Adrenal gland (tissue), 12 donors: ENCODE data around the gene STX5. TPM values are rescaled to one million over a fixed set of nuclear protein-coding genes. Genes with fewer than 3 reads are reported as not detected.
"Not testable (repeated sequence)": the region's sequence is repeated elsewhere in the genome, so short reads cannot be mapped to it uniquely, and the experiment has no call there.

ENCODE experiments used
- DNase-seq, 7 donors: peaks; one replicate each; pipeline ENCODE4 v3.0.0-alpha.2; 2019 to 2020
- H3K27ac ChIP-seq, 5 donors: fragments of 200-600 bp; sonication (generic) in 4 of 5; 1 replicate in 3 of 5; 2 replicates in 2 of 5; pipeline versions ENCODE4 v1.5.1 to v1.8.0; 2016 to 2020; ENCODE audit warnings: mild to moderate bottlenecking in 1 of 5
- H3K27me3 ChIP-seq: fragments of 200-600 bp; 2 replicates; pipeline ENCODE4 v1.8.0; 2021
- H3K36me3 ChIP-seq, 2 donors: fragments of 200-600 bp; replicated peaks in 1 of 2; 1 replicate in 1 of 2; 2 replicates in 1 of 2; pipeline versions ENCODE4 v1.5.1 to v1.8.0; 2018 to 2022
- H3K4me1 ChIP-seq, 2 donors: fragments of 200-600 bp; replicated peaks in 1 of 2; 1 replicate in 1 of 2; 2 replicates in 1 of 2; pipeline versions ENCODE4 v1.5.1 to v1.8.0; 2018 to 2021
- H3K4me3 ChIP-seq, 4 donors: fragments of 200-600 bp; sonication (generic) in 3 of 4; one replicate each; pipeline ENCODE4 v1.5.1; 2016 to 2018
- H3K9me3 ChIP-seq, 3 donors: fragments of 200-600 bp; sonication (generic) in 1 of 3; replicated peaks in 1 of 3; 1 replicate in 2 of 3; 2 replicates in 1 of 3; pipeline versions ENCODE4 v1.5.1 to v1.8.0; 2016 to 2021
- POLR2A ChIP-seq, 2 donors: fragments of 450-650 bp; IDR thresholded peaks; one replicate each; pipeline ENCODE4 v1.6.1; 2017; ENCODE audit warnings: antibody characterized with exemption in 2 of 2, mild to moderate bottlenecking in 2 of 2, moderate library complexity in 1 of 2
- WGBS, 4 donors: extraction: QIAGEN DNeasy Blood & Tissue Kit in 2 of 4; methylation state at CpG; one replicate each; pipeline versions ENCODE4 v1.1.5 to v1.1.7; 2013 to 2017; 5-methylcytosine and 5-hydroxymethylcytosine counted together
- intact Hi-C, 2 donors: fragments of 100-400 bp; cut with DNase I; formaldehyde crosslinking; loops; one replicate each; pipeline versions ENCODE4 v1.14.1 to v1.15.0; 2022 to 2023
- microRNA-seq, 3 donors: library from miRNA; unstranded; fragments of <30 nt; microRNA quantifications; one replicate each; pipeline ENCODE4, GENCODE V29; 2017 to 2020
- polyA plus RNA-seq, 3 donors: library from polyadenylated mRNA; stranded (reverse); fragments of 200-250 nt in 2 of 3; fragments of 350-450 nt in 1 of 3; fragmentation: Illumina TruSeq in 1 of 3; extraction: RNeasy Lipid Tissue Mini Kit (QIAGEN cat#74804) in 1 of 3; gene quantifications; one replicate each; pipeline ENCODE4 v1.2.3, GENCODE V29; 2013 to 2014
- small RNA-seq, 2 donors: library from RNA; depleted of rRNA; stranded (forward); fragments of <200 nt; gene quantifications; one replicate each; pipeline ENCODE3, GENCODE V24; 2016
- total RNA-seq, 9 donors: library from RNA; depleted of rRNA in 4 of 9; stranded (reverse); fragments of >200 nt in 4 of 9; fragments of 120-200 nt in 1 of 9; fragmentation: NEBNext Ultra II Directional in 1 of 9; extraction: Animal tissue kit (Norgen Biotek cat#: 25700) in 1 of 9; gene quantifications; one replicate each; pipeline versions ENCODE4 v1.1.0 to v1.2.4, GENCODE V29; 2013 to 2023
- TF ChIP-seq, protein P1 (sequence below), 6 experiments: fragments of 450-650 bp in 4 of 6; fragments of 200-600 bp in 2 of 6; sonication (generic) in 1 of 6; IDR thresholded peaks; 1 replicate in 5 of 6; 2 replicates in 1 of 6; pipeline versions ENCODE4 v1.5.1 to v1.8.0; 2016 to 2021; ENCODE audit warnings: antibody characterized with exemption in 6 of 6, mild to moderate bottlenecking in 2 of 6, moderate library complexity in 1 of 6
- donor health status: healthy with polysubstance abuse.
- donor health status: Bipolar disorder and iron deficiency.
- donor health status: DM: yes; HTN: yes; CAD: no.
- donor health status: DM: no; HTN: no; CAD: no.
- donor health status: DM: no; HTN: no; CAD: no.
- donor health status: DM: yes; HTN: yes; CAD: no.

The STX5 gene
- total and polyA plus RNA-seq, 12 donors = 19.7 to 59.9 (median 36.0) TPM

DNA sequence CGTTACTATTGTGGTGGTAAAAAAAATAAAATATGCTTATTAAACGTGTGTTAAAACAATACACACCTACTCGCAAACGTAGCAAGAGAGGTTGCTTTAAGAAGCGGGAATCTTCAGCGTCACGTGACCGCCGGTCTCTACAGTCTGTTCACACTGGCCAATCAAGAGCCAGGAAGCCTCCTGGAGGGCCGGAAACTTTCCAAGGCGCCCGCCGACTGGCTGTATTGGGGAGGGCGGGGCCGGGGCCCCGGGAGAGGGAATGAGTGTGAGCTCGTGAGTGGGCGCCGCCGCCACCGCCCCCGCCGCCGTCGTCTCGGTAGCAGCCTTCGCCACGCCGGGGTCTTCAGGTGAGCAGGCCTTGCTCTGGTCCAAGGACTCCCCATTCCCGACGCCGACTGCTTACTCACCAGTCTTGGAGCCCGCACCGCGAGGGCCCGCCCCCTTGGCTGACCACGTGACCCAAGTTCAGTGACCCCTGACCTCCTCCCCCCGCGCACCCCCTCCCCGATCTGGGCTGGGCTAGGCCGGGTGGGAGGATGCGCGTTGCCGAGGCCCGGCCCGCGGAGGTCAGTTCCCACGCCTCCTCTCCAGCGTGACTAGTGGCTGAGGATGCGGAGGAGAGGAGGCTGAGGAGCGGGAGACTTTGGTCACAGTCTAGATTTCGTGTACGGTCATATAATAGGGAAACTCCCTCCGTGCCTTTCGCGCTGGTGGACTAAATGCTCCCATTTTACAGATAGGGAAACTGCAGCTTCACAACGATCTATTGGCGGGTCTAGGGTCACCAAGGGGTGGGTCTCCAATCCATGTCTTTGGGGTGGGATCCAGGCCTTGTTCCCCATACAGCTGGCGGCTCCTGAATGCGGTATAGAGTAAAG lies 60.5 kb downstream of the STX5 start, which contains the start of gene TAF6L:
TSS of gene TAF6L (plus strand) at position 253 of the 878 bp plus-strand sequence. CDS start 4,388 bp downstream, outside the sequence.
- WGBS, 4 donors = 2 to 6% (median 4%) methylated on average over 27 to 60 of the region's 60 CpGs
- Histone ChIP-seq H3K36me3 (peaks cover 0 to 21% of the 10 kb centered on the region in 2 donors), H3K4me1 (peaks cover 13 to 26% of the 10 kb centered on the region in 2 donors), H3K27me3 (no peaks in the 10 kb centered on the region), H3K9me3 (no peaks in the 10 kb centered on the region), H3K27ac (peak within 1 kb of the TSS; percentile 73 to 97 (median 93)), H3K4me3 (peak within 1 kb of the TSS in 2 of 4 donors; percentile 21 to 75)
- intact Hi-C loops = no loop called here
- DNase-seq = peak; percentile 97 to 99 (median 99)
- TF ChIP-seq POLR2A (IDR thresholded peaks at IDR 0.05) = peak; percentile 8 to 56
- TF ChIP-seq, protein P1, sequence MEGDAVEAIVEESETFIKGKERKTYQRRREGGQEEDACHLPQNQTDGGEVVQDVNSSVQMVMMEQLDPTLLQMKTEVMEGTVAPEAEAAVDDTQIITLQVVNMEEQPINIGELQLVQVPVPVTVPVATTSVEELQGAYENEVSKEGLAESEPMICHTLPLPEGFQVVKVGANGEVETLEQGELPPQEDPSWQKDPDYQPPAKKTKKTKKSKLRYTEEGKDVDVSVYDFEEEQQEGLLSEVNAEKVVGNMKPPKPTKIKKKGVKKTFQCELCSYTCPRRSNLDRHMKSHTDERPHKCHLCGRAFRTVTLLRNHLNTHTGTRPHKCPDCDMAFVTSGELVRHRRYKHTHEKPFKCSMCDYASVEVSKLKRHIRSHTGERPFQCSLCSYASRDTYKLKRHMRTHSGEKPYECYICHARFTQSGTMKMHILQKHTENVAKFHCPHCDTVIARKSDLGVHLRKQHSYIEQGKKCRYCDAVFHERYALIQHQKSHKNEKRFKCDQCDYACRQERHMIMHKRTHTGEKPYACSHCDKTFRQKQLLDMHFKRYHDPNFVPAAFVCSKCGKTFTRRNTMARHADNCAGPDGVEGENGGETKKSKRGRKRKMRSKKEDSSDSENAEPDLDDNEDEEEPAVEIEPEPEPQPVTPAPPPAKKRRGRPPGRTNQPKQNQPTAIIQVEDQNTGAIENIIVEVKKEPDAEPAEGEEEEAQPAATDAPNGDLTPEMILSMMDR (IDR thresholded peaks at IDR 0.05) = no peak

- TF ChIP-seq, protein P1 (IDR thresholded peaks at IDR 0.05) = no peak
- TF ChIP-seq POLR2A (IDR thresholded peaks at IDR 0.05) = no peak
- Histone ChIP-seq H3K9me3 (no peaks in the 10 kb centered on the region), H3K36me3 (peaks cover 0 to 21% of the 10 kb centered on the region in 2 donors), H3K4me3 (peak overlapping the region in 2 of 4 donors; percentile 21 to 75), H3K27ac (peak overlapping the region; percentile 73 to 97 (median 93)), H3K27me3 (no peaks in the 10 kb centered on the region), H3K4me1 (peaks cover 13 to 26% of the 10 kb centered on the region in 2 donors)
- 2 to 4% (median 3%) methylated on average over 15 to 18 of the region's 18 CpGs for WGBS, 4 donors
- intact Hi-C loops = no loop called here
- peak in 4 of 7 donors; percentile 26 to 48 (median 34) for DNase-seq
Measured at GRCh38 chr11:62770778-62771143, 61.1 kb downstream of the STX5 start.

GRCh38 chr11:62760867-62761227 lies 71.0 kb downstream of the STX5 start:
- Histone ChIP-seq H3K4me3 (peak overlapping the region in 2 of 4 donors; percentile 65 to 85), H3K27ac (peak overlapping the region in 3 of 5 donors; percentile 50 to 91 (median 73)), H3K4me1 (peaks cover 8 to 12% of the 10 kb centered on the region in 2 donors), H3K36me3 (peaks cover 0 to 13% of the 10 kb centered on the region in 2 donors)
- H3K27me3 ChIP-seq, intact Hi-C loops, DNase-seq, H3K9me3 ChIP-seq: not testable (repeated sequence)
- WGBS, 4 donors = 33 to 44% (median 34%) methylated on average over 9 of the region's 9 CpGs

DNA sequence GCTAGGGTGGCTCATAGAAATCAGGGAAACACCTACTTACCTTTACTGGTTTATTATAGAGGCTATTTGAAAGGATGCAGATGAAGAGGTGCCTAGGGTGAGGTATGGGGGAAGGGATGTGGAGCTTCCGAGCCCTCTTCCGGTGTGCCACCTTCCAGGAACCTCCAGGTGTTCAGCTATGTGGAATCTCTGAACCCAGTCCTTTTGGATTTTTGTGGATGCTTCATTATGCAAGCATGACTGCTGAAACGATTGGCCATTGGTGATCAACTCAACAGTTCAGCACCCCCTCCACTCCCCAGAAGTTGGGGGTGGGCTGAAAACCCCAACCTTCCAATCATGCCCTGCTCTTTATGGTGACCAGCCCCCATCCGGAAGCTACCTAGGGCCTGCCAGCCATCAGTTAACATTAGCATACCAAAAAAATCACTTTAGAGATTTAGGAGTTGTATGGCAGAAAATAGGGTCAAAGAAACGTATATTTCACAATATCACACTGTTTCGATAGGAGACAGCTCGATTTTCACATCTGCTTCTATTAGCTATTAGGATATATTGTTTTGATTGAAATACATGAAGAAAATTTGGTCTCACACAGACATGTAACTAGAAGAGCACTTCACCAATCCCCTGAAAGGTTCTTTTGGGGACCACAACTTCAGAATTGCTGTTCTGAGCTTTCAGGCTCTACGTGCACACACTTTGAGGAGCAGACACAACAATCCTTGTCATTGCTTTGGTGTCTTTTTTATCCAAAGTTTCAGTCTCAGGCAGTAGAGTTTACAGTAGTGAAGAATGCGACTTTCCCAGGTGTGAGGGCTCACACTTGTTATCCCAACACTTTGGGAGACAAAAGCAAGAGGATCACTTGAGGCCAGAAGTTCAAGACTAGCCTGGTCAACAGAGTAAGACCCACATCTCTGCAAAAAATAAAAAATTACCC lies 73.7 kb downstream of the STX5 start:
- intact Hi-C loops = no loop called here
- no peaks in the 10 kb centered on the region for H3K27me3 ChIP-seq
- no peaks in the 10 kb centered on the region for H3K9me3 ChIP-seq
- H3K4me1 ChIP-seq = peaks cover 12 to 21% of the 10 kb centered on the region in 2 donors
- H3K4me3 ChIP-seq = no peak overlapping the region
- WGBS, 4 donors = 62 to 66% (median 65%) methylated on average over 9 of the region's 9 CpGs
- H3K27ac ChIP-seq = no peak overlapping the region
- no peak for DNase-seq
- no peaks in the 10 kb centered on the region for H3K36me3 ChIP-seq
- TF ChIP-seq, protein P1 (IDR thresholded peaks at IDR 0.05) = no peak
- TF ChIP-seq POLR2A (IDR thresholded peaks at IDR 0.05) = no peak

Small RNA genes within 50 kb of the gene (microRNA-seq; reads per million reads assigned to microRNA genes)
- 1.8 to 3.1 (median 2.3) reads per million in 3 donors for gene MIR6514
- gene MIR6748 = 0.38 to 0.57 (median 0.45) reads per million in 3 donors

Small RNA genes within 50 kb of the gene (small RNA-seq; reads per million reads assigned to genes)
- gene MIR6514 (0 to 0.17 reads per million in 2 donors), gene RF00099 (0 reads per million in 2 donors), gene RNU6-118P (0 reads per million in 2 donors), gene SNORD22 (0 reads per million in 2 donors), gene SNORD26 (0 reads per million in 2 donors), gene SNORD27 (0 reads per million in 2 donors), gene SNORD28 (0 reads per million in 2 donors), gene SNORD30 (1,773 to 1,957 reads per million in 2 donors)

Other genes with a start within 250 kb of the STX5 start
- 10 to 100 TPM in 7 of 9 donors, 1 to 10 TPM in 2; 7.0 to 32.4 (median 14.9) TPM for gene TUT1, start 240.5 kb downstream of the STX5 start, total RNA-seq
- gene TUT1, start 240.5 kb downstream of the STX5 start, polyA plus RNA-seq = 10 to 100 TPM in 2 of 3 donors, 1 to 10 TPM in 1; 9.4 to 67.6 (median 34.0) TPM
- gene MTA2, start 230.2 kb downstream of the STX5 start, total RNA-seq = 10 to 100 TPM; 63.9 to 97.3 (median 73.6) TPM
- 10 to 100 TPM; 66.5 to 82.4 (median 73.5) TPM for gene MTA2, start 230.2 kb downstream of the STX5 start, polyA plus RNA-seq
- 10 to 100 TPM; 13.0 to 97.9 (median 35.4) TPM for gene EML3, start 219.3 kb downstream of the STX5 start, total RNA-seq
- 100 to 1,000 TPM in 2 of 3 donors, 1 to 10 TPM in 1; 9.7 to 198 (median 139) TPM for gene EML3, start 219.3 kb downstream of the STX5 start, polyA plus RNA-seq
- 10 to 100 TPM in 3 of 9 donors, 1 to 10 TPM in 6; 1.6 to 22.3 (median 4.9) TPM for gene ROM1, start 218.8 kb downstream of the STX5 start, total RNA-seq
- 10 to 100 TPM in 2 of 3 donors, 1 to 10 TPM in 1; 5.1 to 11.3 (median 11.1) TPM for gene ROM1, start 218.8 kb downstream of the STX5 start, polyA plus RNA-seq
- 10 to 100 TPM; 25.3 to 56.6 (median 34.5) TPM for gene B3GAT3, start 210.1 kb downstream of the STX5 start, total RNA-seq
- gene B3GAT3, start 210.1 kb downstream of the STX5 start, polyA plus RNA-seq = 10 to 100 TPM in 2 of 3 donors, 1 to 10 TPM in 1; 5.9 to 83.3 (median 60.6) TPM
- gene GANAB, start 185.4 kb downstream of the STX5 start, total RNA-seq = 100 to 1,000 TPM; 105 to 304 (median 182) TPM
- 100 to 1,000 TPM in 1 of 3 donors, 10 to 100 TPM in 2; 90.9 to 177 (median 94.0) TPM for gene GANAB, start 185.4 kb downstream of the STX5 start, polyA plus RNA-seq
- gene INTS5, start 178.7 kb downstream of the STX5 start, total RNA-seq = 10 to 100 TPM in 8 of 9 donors, 1 to 10 TPM in 1; 9.6 to 32.3 (median 25.0) TPM
- gene INTS5, start 178.7 kb downstream of the STX5 start, polyA plus RNA-seq = 1 to 10 TPM; 4.4 to 7.5 (median 4.6) TPM
- 10 to 100 TPM; 42.8 to 87.3 (median 49.8) TPM for gene C11orf98, start 166.8 kb downstream of the STX5 start, total RNA-seq
- 100 to 1,000 TPM in 2 of 3 donors, 10 to 100 TPM in 1; 95.8 to 142 (median 104) TPM for gene C11orf98, start 166.8 kb downstream of the STX5 start, polyA plus RNA-seq
- 10 to 100 TPM in 3 of 9 donors, 1 to 10 TPM in 5, not detected in 1; 2.8 to 15.6 (median 8.3) TPM for gene CSKMT, start 166.7 kb downstream of the STX5 start, total RNA-seq
- gene CSKMT, start 166.7 kb downstream of the STX5 start, polyA plus RNA-seq = 10 to 100 TPM in 2 of 3 donors, 1 to 10 TPM in 1; 1.9 to 37.2 (median 20.6) TPM
- 10 to 100 TPM; 10.2 to 21.3 (median 15.2) TPM for gene UQCC3, start 160.4 kb downstream of the STX5 start, total RNA-seq
- gene UQCC3, start 160.4 kb downstream of the STX5 start, polyA plus RNA-seq = 10 to 100 TPM in 2 of 3 donors, 1 to 10 TPM in 1; 2.2 to 25.7 (median 25.7) TPM
- 10 to 100 TPM in 3 of 9 donors, 1 to 10 TPM in 6; 1.1 to 22.0 (median 8.4) TPM for gene LBHD1, start 159.8 kb downstream of the STX5 start, total RNA-seq
- 10 to 100 TPM; 16.5 to 30.4 (median 17.5) TPM for gene LBHD1, start 159.8 kb downstream of the STX5 start, polyA plus RNA-seq
- gene UBXN1, start 153.0 kb downstream of the STX5 start, total RNA-seq = 100 to 1,000 TPM in 6 of 9 donors, 10 to 100 TPM in 3; 81.3 to 308 (median 139) TPM
- gene UBXN1, start 153.0 kb downstream of the STX5 start, polyA plus RNA-seq = 100 to 1,000 TPM; 114 to 225 (median 177) TPM
- gene LRRN4CL, start 142.5 kb downstream of the STX5 start, total RNA-seq = 10 to 100 TPM in 6 of 9 donors, 1 to 10 TPM in 3; 3.1 to 29.9 (median 13.6) TPM
- gene LRRN4CL, start 142.5 kb downstream of the STX5 start, polyA plus RNA-seq = 1 to 10 TPM; 5.7 to 9.3 (median 6.4) TPM
- 100 to 1,000 TPM in 6 of 9 donors, 10 to 100 TPM in 3; 77.6 to 185 (median 108) TPM for gene BSCL2, start 124.6 kb downstream of the STX5 start, total RNA-seq
- gene BSCL2, start 124.6 kb downstream of the STX5 start, polyA plus RNA-seq = 100 to 1,000 TPM; 134 to 653 (median 440) TPM
- 1 to 10 TPM in 3 of 9 donors, under 1 TPM in 4, not detected in 2; 0.39 to 3.2 (median 0.96) TPM for gene GNG3, start 124.4 kb downstream of the STX5 start, total RNA-seq
- 10 to 100 TPM in 1 of 3 donors, 1 to 10 TPM in 2; 4.1 to 15.7 (median 6.4) TPM for gene GNG3, start 124.4 kb downstream of the STX5 start, polyA plus RNA-seq
- 10 to 100 TPM in 8 of 9 donors, 1 to 10 TPM in 1; 9.6 to 34.5 (median 17.6) TPM for gene HNRNPUL2, start 104.6 kb downstream of the STX5 start, total RNA-seq
- 10 to 100 TPM; 23.8 to 40.2 (median 38.1) TPM for gene HNRNPUL2, start 104.6 kb downstream of the STX5 start, polyA plus RNA-seq
- 10 to 100 TPM; 10.7 to 45.0 (median 27.0) TPM for gene TTC9C, start 103.6 kb downstream of the STX5 start, total RNA-seq
- 10 to 100 TPM; 36.7 to 93.9 (median 46.3) TPM for gene TTC9C, start 103.6 kb downstream of the STX5 start, polyA plus RNA-seq
- gene ZBTB3, start 77.9 kb downstream of the STX5 start, total RNA-seq = 10 to 100 TPM in 6 of 9 donors, 1 to 10 TPM in 3; 6.9 to 19.5 (median 13.6) TPM
- 1 to 10 TPM; 3.0 to 5.6 (median 3.3) TPM for gene ZBTB3, start 77.9 kb downstream of the STX5 start, polyA plus RNA-seq
- gene POLR2G, start 70.5 kb downstream of the STX5 start, total RNA-seq = 100 to 1,000 TPM in 1 of 9 donors, 10 to 100 TPM in 8; 58.2 to 195 (median 79.8) TPM
- 100 to 1,000 TPM in 2 of 3 donors, 10 to 100 TPM in 1; 67.6 to 109 (median 108) TPM for gene POLR2G, start 70.5 kb downstream of the STX5 start, polyA plus RNA-seq
- gene TAF6L, start 60.7 kb downstream of the STX5 start, total RNA-seq = 10 to 100 TPM; 18.3 to 42.3 (median 25.9) TPM
- 10 to 100 TPM; 10.8 to 98.1 (median 41.2) TPM for gene TAF6L, start 60.7 kb downstream of the STX5 start, polyA plus RNA-seq
- 100 to 1,000 TPM in 3 of 9 donors, 10 to 100 TPM in 6; 55.4 to 217 (median 72.6) TPM for gene TMEM179B, start 44.6 kb downstream of the STX5 start, total RNA-seq
- 10 to 100 TPM; 37.2 to 97.7 (median 66.6) TPM for gene TMEM179B, start 44.6 kb downstream of the STX5 start, polyA plus RNA-seq
- gene TMEM223, start 40.0 kb downstream of the STX5 start, total RNA-seq = 10 to 100 TPM; 12.6 to 49.1 (median 24.7) TPM
- gene TMEM223, start 40.0 kb downstream of the STX5 start, polyA plus RNA-seq = 10 to 100 TPM; 32.0 to 41.3 (median 32.5) TPM
- 100 to 1,000 TPM in 1 of 9 donors, 10 to 100 TPM in 8; 32.8 to 134 (median 58.8) TPM for gene NXF1, start 26.6 kb downstream of the STX5 start, total RNA-seq
- gene NXF1, start 26.6 kb downstream of the STX5 start, polyA plus RNA-seq = 100 to 1,000 TPM in 2 of 3 donors, 10 to 100 TPM in 1; 87.0 to 274 (median 231) TPM
- not detected for gene TEX54, start 790 bp upstream of the STX5 start, total RNA-seq
- gene TEX54, start 790 bp upstream of the STX5 start, polyA plus RNA-seq = 1 to 10 TPM in 1 of 3 donors, under 1 TPM in 1, not detected in 1; 0.27 to 1.4 TPM
- gene WDR74, start 7.5 kb upstream of the STX5 start, total RNA-seq = 10 to 100 TPM; 21.7 to 58.0 (median 37.9) TPM
- 100 to 1,000 TPM in 2 of 3 donors, 10 to 100 TPM in 1; 35.4 to 119 (median 102) TPM for gene WDR74, start 7.5 kb upstream of the STX5 start, polyA plus RNA-seq
- gene SLC3A2, start 48.8 kb upstream of the STX5 start, total RNA-seq = 100 to 1,000 TPM; 103 to 398 (median 170) TPM
- gene SLC3A2, start 48.8 kb upstream of the STX5 start, polyA plus RNA-seq = 100 to 1,000 TPM; 123 to 221 (median 155) TPM
- 1 to 10 TPM in 2 of 9 donors, under 1 TPM in 2, not detected in 5; 0.22 to 3.0 (median 1.8) TPM for gene CHRM1, start 89.3 kb upstream of the STX5 start, total RNA-seq
- 1 to 10 TPM; 1.4 to 3.8 (median 1.8) TPM for gene CHRM1, start 89.3 kb upstream of the STX5 start, polyA plus RNA-seq
- gene SLC22A6, start 152.9 kb upstream of the STX5 start, total RNA-seq = not detected
- gene SLC22A6, start 152.9 kb upstream of the STX5 start, polyA plus RNA-seq = not detected
- gene SLC22A8, start 183.8 kb upstream of the STX5 start, total RNA-seq = not detected
- gene SLC22A8, start 183.8 kb upstream of the STX5 start, polyA plus RNA-seq = not detected